MM.1S (cell line): ENCODE data around the gene CCDC181.

Experiments
- DNase-seq: peaks from one replicate; pipeline ENCODE4 v3.0.0-alpha.2; 2015
- H2AFZ ChIP-seq: fragments of 300-600 bp; sonication (generic); 2 replicates; pipeline ENCODE4 v1.6.0; 2016; ENCODE audit warnings: antibody characterized with exemption, low read length
- H3F3A ChIP-seq: fragments of 300-600 bp; sonication (generic); 2 replicates; pipeline ENCODE4 v1.6.1; 2016; ENCODE audit warnings: mild to moderate bottlenecking, antibody characterized with exemption, low read length, moderate library complexity, mixed read lengths; ENCODE audit not compliant: insufficient read depth
- H3K27ac ChIP-seq: fragments of 300-600 bp; sonication (generic); 2 replicates; pipeline ENCODE4 v1.5.1; 2016; ENCODE audit warnings: mild to moderate bottlenecking, low read length
- H3K27me3 ChIP-seq: fragments of 300-600 bp; sonication (generic); replicated peaks from 2 replicates; pipeline ENCODE4 v1.6.0; 2016; ENCODE audit warnings: low read length; ENCODE audit not compliant: insufficient read depth
- H3K36me3 ChIP-seq: fragments of 300-600 bp; sonication (generic); replicated peaks from 2 replicates; pipeline ENCODE4 v1.6.1; 2016; ENCODE audit warnings: mild to moderate bottlenecking, low read length, mixed read lengths; ENCODE audit not compliant: insufficient read depth
- H3K4me1 ChIP-seq: fragments of 300-600 bp; sonication (generic); 2 replicates; pipeline ENCODE4 v1.6.1; 2016; ENCODE audit warnings: low read length, mixed read lengths
- H3K4me2 ChIP-seq: fragments of 300-600 bp; sonication (generic); 2 replicates; pipeline ENCODE4 v1.6.0; 2016; ENCODE audit warnings: low read depth, low read length
- H3K4me3 ChIP-seq: fragments of 300-600 bp; sonication (generic); 2 replicates; pipeline ENCODE4 v1.5.1; 2016; ENCODE audit warnings: low read length, mixed read lengths
- H3K79me2 ChIP-seq: fragments of 300-600 bp; sonication (generic); 2 replicates; pipeline ENCODE4 v1.6.1; 2016; ENCODE audit warnings: mixed run types, low read length, mixed read lengths
- H3K9ac ChIP-seq: fragments of 300-600 bp; sonication (generic); 2 replicates; pipeline ENCODE4 v1.6.1; 2016; ENCODE audit warnings: low read length, mixed read lengths
- H3K9me2 ChIP-seq: fragments of 300-600 bp; sonication (generic); replicated peaks from 2 replicates; pipeline ENCODE4 v1.6.1; 2016; ENCODE audit warnings: mild to moderate bottlenecking, low read length, mixed read lengths; ENCODE audit not compliant: insufficient read depth
- H3K9me3 ChIP-seq: fragments of 300-600 bp; sonication (generic); replicated peaks from 2 replicates; pipeline ENCODE4 v1.6.1; 2016; ENCODE audit warnings: mild to moderate bottlenecking, low read length, mixed read lengths; ENCODE audit not compliant: insufficient read depth
- H4K20me1 ChIP-seq: fragments of 300-600 bp; sonication (generic); 2 replicates; pipeline ENCODE4 v1.6.1; 2016; ENCODE audit warnings: mild to moderate bottlenecking, low read length, moderate library complexity, mixed read lengths; ENCODE audit not compliant: insufficient read depth
- CTCF ChIP-seq: fragments of 300-600 bp; sonication (generic); IDR thresholded peaks from 2 replicates; pipeline ENCODE4 v1.5.1; 2016; ENCODE audit warnings: antibody characterized with exemption, low read length, mixed read lengths
- EZH2 ChIP-seq: fragments of 300-600 bp; sonication (generic); optimal IDR thresholded peaks from 2 replicates; pipeline ENCODE3; 2017; ENCODE audit warnings: low read depth, mild to moderate bottlenecking, antibody characterized with exemption, low read length, mixed read lengths
- EZH2phosphoT487 ChIP-seq: fragments of 300-600 bp; sonication (generic); IDR thresholded peaks from 2 replicates; pipeline ENCODE4 v1.6.1; 2018; ENCODE audit warnings: antibody characterized with exemption, low read length

The CCDC181 gene

GRCh38 chr1:169368406-169368769, 58.9 kb downstream of the CCDC181 start:
- peak overlapping the region; percentile 70 for H3K4me2 ChIP-seq
- H3K4me1 ChIP-seq, result peaks cover 12% of the 10 kb centered on the region
- 0 out of 2 replicates have a peak, but pooled peaks cover 4% of the 10 kb centered on the region for H3K36me3 ChIP-seq
- peak overlapping the region; percentile 84 for H3K27ac ChIP-seq
- no peaks in the 10 kb centered on the region for H3K9me2 ChIP-seq
- H3K9ac ChIP-seq, result peak overlapping the region; percentile 67
- H3K27me3 ChIP-seq, result no peaks in the 10 kb centered on the region
- peak overlapping the region; percentile 81 for H2AFZ ChIP-seq
- H3K9me3 ChIP-seq, result no peaks in the 10 kb centered on the region
- H3K4me3 ChIP-seq, result peak overlapping the region; percentile 86
- H3F3A ChIP-seq, result peaks cover 14% of the 10 kb centered on the region
- H4K20me1 ChIP-seq, result no peaks in the 10 kb centered on the region
- TF ChIP-seq EZH2 (no peak), EZH2phosphoT487 (no peak), CTCF (no peak)
- peak; percentile 59 for DNase-seq
- H3K79me2 ChIP-seq, result peaks cover 13% of the 10 kb centered on the region

GRCh38 chr1:169367686-169368405, 59.4 kb downstream of the CCDC181 start, which contains the start of the genes BLZF1 and NME7:
TSS of gene BLZF1 (plus strand) at chr1:169368195. CDS start at chr1:169369523, 1,328 bp downstream.
TSS of gene NME7 (minus strand) at chr1:169367797. CDS start at chr1:169367710, 87 bp downstream.
- Histone ChIP-seq H3K9me3 (no peaks in the 10 kb centered on the region), H3K9me2 (no peaks in the 10 kb centered on the region), H3K4me1 (peaks cover 12% of the 10 kb centered on the region), H4K20me1 (no peaks in the 10 kb centered on the region), H3K27me3 (no peaks in the 10 kb centered on the region), H3K36me3 (no peaks in the 10 kb centered on the region), H3K9ac (peak within 1 kb of the TSS; percentile 67), H3K4me3 (peak within 1 kb of the TSS; percentile 86), H3K27ac (peak within 1 kb of the TSS; percentile 84), H3K4me2 (peak within 1 kb of the TSS; percentile 94), H2AFZ (peak within 1 kb of the TSS; percentile 88), H3F3A (peaks cover 14% of the 10 kb centered on the region), H3K79me2 (peaks cover 13% of the 10 kb centered on the region)
- peak; percentile 100 for DNase-seq
- TF ChIP-seq CTCF, result no peak
- TF ChIP-seq EZH2, result no peak
- TF ChIP-seq EZH2phosphoT487, result no peak

GRCh38 chr1:169367096-169367685, 60.1 kb downstream of the CCDC181 start:
- Histone ChIP-seq H2AFZ (peak overlapping the region; percentile 88), H3K9ac (peak overlapping the region; percentile 37; the same call in 1 of the 2 replicates), H3K4me2 (peak overlapping the region; percentile 94), H3K9me3 (no peaks in the 10 kb centered on the region), H3K9me2 (no peaks in the 10 kb centered on the region), H3K79me2 (peaks cover 13% of the 10 kb centered on the region), H3K27me3 (no peaks in the 10 kb centered on the region), H3F3A (peaks cover 14% of the 10 kb centered on the region), H3K4me3 (peak overlapping the region; percentile 86), H3K36me3 (no peaks in the 10 kb centered on the region), H3K4me1 (peaks cover 12% of the 10 kb centered on the region), H3K27ac (peak overlapping the region; percentile 84; the same call in 1 of the 2 replicates), H4K20me1 (no peaks in the 10 kb centered on the region)
- TF ChIP-seq EZH2 (no peak), EZH2phosphoT487 (no peak), CTCF (no peak)
- DNase-seq, result peak; percentile 9
